HFFc6 (cell line): Measurements from ENCODE around the gene SLIT2. TPM values are rescaled to one million over a fixed set of nuclear protein-coding genes. Genes with fewer than 3 reads are reported as not detected.
A peak's percentile ranks its signal among the peaks of the same experiment; 100 is the strongest.

ENCODE experiments used
- DNase-seq: peaks from one replicate; pipeline ENCODE4 v3.0.0-alpha.2; 2018
- H3K27ac Mint-ChIP-seq: 2 replicates; pipeline ENCODE4 v1.8.0; 2020; ENCODE audit warnings: mild to moderate bottlenecking, mixed read lengths
- H3K27me3 Mint-ChIP-seq: 2 replicates; pipeline ENCODE4 v1.8.0; 2021; ENCODE audit warnings: mild to moderate bottlenecking, moderate library complexity, mixed read lengths; ENCODE audit not compliant: insufficient read depth
- H3K36me3 Mint-ChIP-seq: 2 replicates; pipeline ENCODE4 v1.8.0; 2021; ENCODE audit warnings: low read depth, mixed read lengths
- H3K4me1 Mint-ChIP-seq: 2 replicates; pipeline ENCODE4 v1.8.0; 2020; ENCODE audit warnings: low read depth, mixed read lengths
- H3K4me3 Mint-ChIP-seq: 2 replicates; pipeline ENCODE4 v1.8.0; 2020; ENCODE audit warnings: mild to moderate bottlenecking, moderate library complexity, mixed read lengths
- H3K9me3 Mint-ChIP-seq: 2 replicates; pipeline ENCODE4 v1.8.0; 2020; ENCODE audit warnings: mild to moderate bottlenecking, mixed read lengths
- total RNA-seq, 6 experiments: library from RNA; stranded (reverse); fragmentation: NEBNext Ultra II Directional; extraction: Animal tissue kit (Norgen Biotek cat#: 25700); gene quantifications; 2 replicates in 1 of 6; 3 replicates in 5 of 6; pipeline ENCODE4 v1.2.3, GENCODE V29; 2021
- TF ChIP-seq, protein P1 (sequence below): fragments of 200-600 bp; sonication (generic); IDR thresholded peaks from 2 replicates; pipeline ENCODE4 v1.5.0; 2021; ENCODE audit warnings: antibody characterized with exemption, mild to moderate bottlenecking

Gene SLIT2
- total RNA-seq, 6 experiments from 2014 or later, result 108 to 144 (median 131) TPM

DNA sequence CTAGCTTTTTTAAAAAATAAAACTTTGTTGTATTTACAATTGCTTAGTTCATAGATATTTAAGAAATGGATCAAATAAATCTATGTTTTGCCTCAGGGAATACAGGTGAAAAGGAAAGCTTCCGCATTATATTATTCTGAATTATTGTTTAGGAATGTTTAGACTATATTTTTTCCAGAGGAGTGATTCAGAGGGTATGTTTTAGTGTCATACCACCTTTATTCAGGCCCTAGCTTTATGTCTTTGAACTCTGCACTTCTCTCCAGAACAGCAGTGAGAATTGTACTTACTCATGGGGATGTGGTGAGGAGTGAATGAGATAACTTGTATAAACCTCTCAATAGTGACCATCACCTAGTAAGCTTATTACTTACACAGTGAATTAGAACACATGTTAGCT lies 14.0 kb downstream of the SLIT2 start:
- Mint-ChIP-seq H3K27me3 (no peaks in the 10 kb centered on the region; the same call in 1 of the 2 replicates), H3K27ac (no peak overlapping the region), H3K4me1 (peaks cover 72% of the 10 kb centered on the region), H3K4me3 (no peak overlapping the region), H3K9me3 (no peaks in the 10 kb centered on the region), H3K36me3 (peaks cover 78% of the 10 kb centered on the region)
- TF ChIP-seq, protein P1, sequence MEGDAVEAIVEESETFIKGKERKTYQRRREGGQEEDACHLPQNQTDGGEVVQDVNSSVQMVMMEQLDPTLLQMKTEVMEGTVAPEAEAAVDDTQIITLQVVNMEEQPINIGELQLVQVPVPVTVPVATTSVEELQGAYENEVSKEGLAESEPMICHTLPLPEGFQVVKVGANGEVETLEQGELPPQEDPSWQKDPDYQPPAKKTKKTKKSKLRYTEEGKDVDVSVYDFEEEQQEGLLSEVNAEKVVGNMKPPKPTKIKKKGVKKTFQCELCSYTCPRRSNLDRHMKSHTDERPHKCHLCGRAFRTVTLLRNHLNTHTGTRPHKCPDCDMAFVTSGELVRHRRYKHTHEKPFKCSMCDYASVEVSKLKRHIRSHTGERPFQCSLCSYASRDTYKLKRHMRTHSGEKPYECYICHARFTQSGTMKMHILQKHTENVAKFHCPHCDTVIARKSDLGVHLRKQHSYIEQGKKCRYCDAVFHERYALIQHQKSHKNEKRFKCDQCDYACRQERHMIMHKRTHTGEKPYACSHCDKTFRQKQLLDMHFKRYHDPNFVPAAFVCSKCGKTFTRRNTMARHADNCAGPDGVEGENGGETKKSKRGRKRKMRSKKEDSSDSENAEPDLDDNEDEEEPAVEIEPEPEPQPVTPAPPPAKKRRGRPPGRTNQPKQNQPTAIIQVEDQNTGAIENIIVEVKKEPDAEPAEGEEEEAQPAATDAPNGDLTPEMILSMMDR, result no peak
- DNase-seq, result no peak

DNA sequence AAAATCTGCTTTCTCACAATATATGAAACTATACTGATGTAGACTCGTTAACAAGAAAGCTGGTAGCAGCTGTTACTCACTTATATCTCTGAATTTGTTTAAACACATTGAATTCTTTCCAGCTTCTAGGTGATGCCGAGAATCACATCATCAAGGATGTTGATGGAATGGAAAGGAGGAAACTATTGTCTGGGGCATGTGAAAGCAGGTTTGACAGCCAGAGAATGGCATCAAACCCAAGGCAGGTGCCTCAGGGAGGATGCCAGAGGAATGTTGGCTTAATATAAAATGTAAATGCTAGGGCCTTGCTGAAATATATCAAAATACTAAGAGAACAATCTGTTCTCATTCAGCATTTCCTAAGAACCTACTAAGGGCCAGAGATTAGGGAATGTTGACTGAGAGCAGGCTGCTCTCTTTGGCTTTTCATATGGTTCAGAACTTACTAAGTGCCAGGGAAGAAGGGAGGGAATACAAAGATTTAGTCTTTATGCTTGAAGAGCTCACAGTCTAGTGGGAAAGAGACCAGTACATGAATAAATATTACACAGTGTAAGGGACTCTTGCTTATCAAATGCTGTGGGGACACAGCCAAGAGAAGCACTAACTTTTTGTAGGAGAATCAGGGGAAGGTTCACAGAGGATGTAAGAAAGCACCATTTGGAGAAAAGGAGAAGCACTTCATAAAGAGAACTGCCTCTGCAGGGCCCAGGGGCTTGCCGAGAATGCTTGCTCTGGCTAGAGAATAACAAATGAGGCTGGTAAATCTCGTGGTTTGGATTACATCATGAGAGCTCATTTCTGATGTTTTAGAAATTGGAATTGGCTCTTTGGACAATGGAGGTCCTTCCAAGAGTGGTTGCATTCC lies 14.7 kb downstream of the SLIT2 start:
- no peak for DNase-seq
- no peaks in the 10 kb centered on the region for H3K9me3 Mint-ChIP-seq
- peaks cover 71% of the 10 kb centered on the region for H3K36me3 Mint-ChIP-seq
- no peak overlapping the region for H3K4me3 Mint-ChIP-seq
- H3K4me1 Mint-ChIP-seq, result peaks cover 70% of the 10 kb centered on the region
- no peak overlapping the region for H3K27ac Mint-ChIP-seq
- H3K27me3 Mint-ChIP-seq, result no peaks in the 10 kb centered on the region; the same call in 1 of the 2 replicates
- TF ChIP-seq, protein P1, result no peak

DNA sequence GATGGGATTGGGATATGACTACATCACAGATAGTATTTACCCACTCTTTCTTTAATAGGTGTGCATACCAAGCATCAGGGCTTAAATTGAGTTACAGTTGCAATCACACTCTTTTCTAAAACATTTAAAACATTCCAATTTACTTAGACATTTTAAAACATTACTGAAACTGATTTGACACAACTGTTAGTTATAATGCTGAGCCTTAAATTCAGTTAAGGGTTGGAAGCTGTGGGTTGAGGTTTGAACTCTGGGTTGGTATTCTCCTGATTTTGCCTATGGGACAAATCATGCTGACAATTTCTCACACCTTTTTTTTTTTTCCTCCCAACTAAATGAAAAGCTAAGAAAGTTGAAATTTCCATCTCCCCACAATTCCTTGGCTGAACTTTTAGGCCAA lies 16.3 kb downstream of the SLIT2 start:
- DNase-seq, result no peak
- Mint-ChIP-seq H3K4me1 (peaks cover 80% of the 10 kb centered on the region), H3K36me3 (peaks cover 57% of the 10 kb centered on the region)

GRCh38 chr4:20269320-20269719 lies 17.6 kb downstream of the SLIT2 start:
- Mint-ChIP-seq H3K27me3 (no peaks in the 10 kb centered on the region; the same call in 1 of the 2 replicates), H3K36me3 (peaks cover 53% of the 10 kb centered on the region), H3K27ac (no peak overlapping the region), H3K4me1 (peaks cover 78% of the 10 kb centered on the region), H3K9me3 (no peaks in the 10 kb centered on the region), H3K4me3 (no peak overlapping the region)
- TF ChIP-seq, protein P1, result no peak
- no peak for DNase-seq

More for the DNA sequence above, 16.3 kb downstream of the SLIT2 start:
- Mint-ChIP-seq H3K9me3 (no peaks in the 10 kb centered on the region), H3K27me3 (no peaks in the 10 kb centered on the region; the same call in 1 of the 2 replicates), H3K27ac (no peak overlapping the region), H3K4me3 (no peak overlapping the region)
- TF ChIP-seq, protein P1, result no peak

DNA sequence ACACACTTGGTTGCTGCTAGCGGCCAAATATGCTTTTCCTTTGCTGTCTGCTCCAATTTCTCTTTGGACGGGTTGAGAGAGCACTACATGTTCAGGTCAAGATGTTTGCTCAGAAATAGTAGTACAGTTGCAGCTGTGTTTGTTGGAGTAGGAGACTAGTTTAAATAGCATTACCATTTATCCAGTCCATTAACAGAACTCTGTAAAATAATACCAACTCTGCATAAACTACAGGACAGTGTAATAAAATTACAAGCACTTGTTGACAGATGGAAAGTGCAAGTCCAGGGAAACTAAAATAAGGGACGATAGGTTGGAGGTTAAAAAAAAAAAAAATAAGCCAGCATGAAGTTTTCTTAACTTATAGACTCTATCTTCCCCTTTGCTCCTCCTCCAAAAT lies 20.2 kb downstream of the SLIT2 start:
- no peaks in the 10 kb centered on the region; the same call in 1 of the 2 replicates for H3K27me3 Mint-ChIP-seq
- peaks cover 52% of the 10 kb centered on the region for H3K36me3 Mint-ChIP-seq
- peaks cover 78% of the 10 kb centered on the region for H3K4me1 Mint-ChIP-seq
- H3K9me3 Mint-ChIP-seq, result no peaks in the 10 kb centered on the region
- H3K4me3 Mint-ChIP-seq, result peak overlapping the region; percentile 52; the same call in 1 of the 2 replicates
- TF ChIP-seq, protein P1, result no peak
- H3K27ac Mint-ChIP-seq, result peak overlapping the region; percentile 45
- DNase-seq, result no peak
